ENCODE measurements around the gene IREB2.

DNA sequence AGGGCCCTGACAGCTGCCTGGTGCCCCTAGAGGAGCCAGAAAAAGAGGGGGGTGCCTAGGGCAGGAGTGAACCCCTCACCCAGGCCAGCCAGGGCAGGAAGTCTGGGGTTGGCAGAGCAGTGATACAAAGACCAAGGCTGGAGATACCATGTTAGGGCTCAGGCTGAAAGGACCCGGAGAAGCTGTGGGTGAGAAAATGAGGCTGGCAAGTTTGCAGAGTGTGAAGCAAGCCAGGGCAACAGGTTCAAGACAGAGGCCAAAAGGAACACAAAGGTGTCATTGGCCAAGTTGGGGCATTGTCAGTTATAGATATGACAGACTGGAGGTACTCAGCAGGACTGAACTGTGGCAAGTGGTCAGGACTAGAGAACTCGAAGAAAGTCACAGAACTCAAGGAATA is 40.6 kb upstream of the IREB2 start:
- TF ChIP-seq, protein P1, sequence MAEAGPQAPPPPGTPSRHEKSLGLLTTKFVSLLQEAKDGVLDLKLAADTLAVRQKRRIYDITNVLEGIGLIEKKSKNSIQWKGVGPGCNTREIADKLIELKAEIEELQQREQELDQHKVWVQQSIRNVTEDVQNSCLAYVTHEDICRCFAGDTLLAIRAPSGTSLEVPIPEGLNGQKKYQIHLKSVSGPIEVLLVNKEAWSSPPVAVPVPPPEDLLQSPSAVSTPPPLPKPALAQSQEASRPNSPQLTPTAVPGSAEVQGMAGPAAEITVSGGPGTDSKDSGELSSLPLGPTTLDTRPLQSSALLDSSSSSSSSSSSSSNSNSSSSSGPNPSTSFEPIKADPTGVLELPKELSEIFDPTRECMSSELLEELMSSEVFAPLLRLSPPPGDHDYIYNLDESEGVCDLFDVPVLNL (CRISPR knock-in tag; IDR thresholded peaks at IDR 0.05; ENCODE audit: borderline replicate concordance, low read depth), result no peak
- TF ChIP-seq, protein P2, sequence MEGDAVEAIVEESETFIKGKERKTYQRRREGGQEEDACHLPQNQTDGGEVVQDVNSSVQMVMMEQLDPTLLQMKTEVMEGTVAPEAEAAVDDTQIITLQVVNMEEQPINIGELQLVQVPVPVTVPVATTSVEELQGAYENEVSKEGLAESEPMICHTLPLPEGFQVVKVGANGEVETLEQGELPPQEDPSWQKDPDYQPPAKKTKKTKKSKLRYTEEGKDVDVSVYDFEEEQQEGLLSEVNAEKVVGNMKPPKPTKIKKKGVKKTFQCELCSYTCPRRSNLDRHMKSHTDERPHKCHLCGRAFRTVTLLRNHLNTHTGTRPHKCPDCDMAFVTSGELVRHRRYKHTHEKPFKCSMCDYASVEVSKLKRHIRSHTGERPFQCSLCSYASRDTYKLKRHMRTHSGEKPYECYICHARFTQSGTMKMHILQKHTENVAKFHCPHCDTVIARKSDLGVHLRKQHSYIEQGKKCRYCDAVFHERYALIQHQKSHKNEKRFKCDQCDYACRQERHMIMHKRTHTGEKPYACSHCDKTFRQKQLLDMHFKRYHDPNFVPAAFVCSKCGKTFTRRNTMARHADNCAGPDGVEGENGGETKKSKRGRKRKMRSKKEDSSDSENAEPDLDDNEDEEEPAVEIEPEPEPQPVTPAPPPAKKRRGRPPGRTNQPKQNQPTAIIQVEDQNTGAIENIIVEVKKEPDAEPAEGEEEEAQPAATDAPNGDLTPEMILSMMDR (IDR thresholded peaks at IDR 0.05), result no peak
- no peak for TF ChIP-seq IRF1 (CRISPR knock-in tag; IDR thresholded peaks at IDR 0.05)
- TF ChIP-seq, protein P3, sequence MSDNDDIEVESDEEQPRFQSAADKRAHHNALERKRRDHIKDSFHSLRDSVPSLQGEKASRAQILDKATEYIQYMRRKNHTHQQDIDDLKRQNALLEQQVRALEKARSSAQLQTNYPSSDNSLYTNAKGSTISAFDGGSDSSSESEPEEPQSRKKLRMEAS (CRISPR knock-in tag; IDR thresholded peaks at IDR 0.05), result no peak
- TF ChIP-seq NR1H2 (CRISPR knock-in tag; IDR thresholded peaks at IDR 0.05), result no peak
- TF ChIP-seq, protein P4, sequence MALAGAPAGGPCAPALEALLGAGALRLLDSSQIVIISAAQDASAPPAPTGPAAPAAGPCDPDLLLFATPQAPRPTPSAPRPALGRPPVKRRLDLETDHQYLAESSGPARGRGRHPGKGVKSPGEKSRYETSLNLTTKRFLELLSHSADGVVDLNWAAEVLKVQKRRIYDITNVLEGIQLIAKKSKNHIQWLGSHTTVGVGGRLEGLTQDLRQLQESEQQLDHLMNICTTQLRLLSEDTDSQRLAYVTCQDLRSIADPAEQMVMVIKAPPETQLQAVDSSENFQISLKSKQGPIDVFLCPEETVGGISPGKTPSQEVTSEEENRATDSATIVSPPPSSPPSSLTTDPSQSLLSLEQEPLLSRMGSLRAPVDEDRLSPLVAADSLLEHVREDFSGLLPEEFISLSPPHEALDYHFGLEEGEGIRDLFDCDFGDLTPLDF (CRISPR knock-in tag; IDR thresholded peaks at IDR 0.05), result no peak
- TF ChIP-seq ATF1 (CRISPR knock-in tag; IDR thresholded peaks at IDR 0.05), result no peak
- TF ChIP-seq MXD4 (CRISPR knock-in tag; IDR thresholded peaks at IDR 0.05; ENCODE audit: borderline replicate concordance), result no peak
- no peak for TF ChIP-seq ESRRA (CRISPR knock-in tag; IDR thresholded peaks at IDR 0.05; ENCODE audit: borderline replicate concordance)
- no peak for TF ChIP-seq ATF3 (CRISPR knock-in tag; conservative IDR thresholded peaks at IDR 0.05)

Data from WTC11 (cell line).